Panc1 (cell line): ENCODE measurements around the gene C3orf70.

ENCODE experiments used
- POLR2AphosphoS5 ChIP-seq: IDR thresholded peaks from 2 replicates; pipeline ENCODE4 v1.6.1; 2012; ENCODE audit warnings: mild to moderate bottlenecking, low read depth, low read length, moderate library complexity
- SIN3A ChIP-seq: IDR thresholded peaks from 2 replicates; pipeline ENCODE4 v1.6.1; 2012; ENCODE audit warnings: low read depth, mild to moderate bottlenecking, low read length, moderate library complexity, borderline replicate concordance; ENCODE audit not compliant: insufficient read depth
- TF ChIP-seq, protein P1 (sequence below): fragments of 450-650 bp; IDR thresholded peaks from 2 replicates; pipeline ENCODE4 v1.5.1; 2017; ENCODE audit warnings: mild to moderate bottlenecking
- TF ChIP-seq, protein P2 (sequence below), 2 experiments: IDR thresholded peaks; 2 replicates each; pipeline ENCODE4 v1.6.1; 2011 to 2012; ENCODE audit warnings: low read depth in 2 of 2, control low read depth in 1 of 2, low read length in 1 of 2, mild to moderate bottlenecking in 1 of 2, moderate library complexity in 1 of 2; ENCODE audit not compliant: insufficient read depth in 1 of 2

DNA sequence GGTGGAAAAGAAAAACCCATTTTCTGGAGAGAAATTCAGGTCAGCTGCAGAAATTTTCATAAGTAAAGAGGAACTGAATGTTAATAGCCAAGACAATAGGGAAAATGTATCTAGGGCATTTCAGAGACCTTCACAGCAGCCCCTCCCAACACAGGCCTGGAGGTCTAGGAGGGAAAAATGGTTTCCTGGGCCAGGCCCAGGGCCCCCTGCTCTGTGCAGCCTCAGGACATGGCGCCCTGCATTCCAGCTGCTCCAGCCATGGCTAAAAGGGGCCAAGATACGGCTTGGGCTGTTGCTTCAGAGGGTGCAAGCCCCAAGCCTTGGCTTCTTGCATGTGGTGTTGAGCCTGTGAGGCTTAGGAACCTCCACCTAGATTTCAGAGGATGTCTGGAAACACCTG is 92.2 kb downstream of the C3orf70 start:
- TF ChIP-seq, protein P1, sequence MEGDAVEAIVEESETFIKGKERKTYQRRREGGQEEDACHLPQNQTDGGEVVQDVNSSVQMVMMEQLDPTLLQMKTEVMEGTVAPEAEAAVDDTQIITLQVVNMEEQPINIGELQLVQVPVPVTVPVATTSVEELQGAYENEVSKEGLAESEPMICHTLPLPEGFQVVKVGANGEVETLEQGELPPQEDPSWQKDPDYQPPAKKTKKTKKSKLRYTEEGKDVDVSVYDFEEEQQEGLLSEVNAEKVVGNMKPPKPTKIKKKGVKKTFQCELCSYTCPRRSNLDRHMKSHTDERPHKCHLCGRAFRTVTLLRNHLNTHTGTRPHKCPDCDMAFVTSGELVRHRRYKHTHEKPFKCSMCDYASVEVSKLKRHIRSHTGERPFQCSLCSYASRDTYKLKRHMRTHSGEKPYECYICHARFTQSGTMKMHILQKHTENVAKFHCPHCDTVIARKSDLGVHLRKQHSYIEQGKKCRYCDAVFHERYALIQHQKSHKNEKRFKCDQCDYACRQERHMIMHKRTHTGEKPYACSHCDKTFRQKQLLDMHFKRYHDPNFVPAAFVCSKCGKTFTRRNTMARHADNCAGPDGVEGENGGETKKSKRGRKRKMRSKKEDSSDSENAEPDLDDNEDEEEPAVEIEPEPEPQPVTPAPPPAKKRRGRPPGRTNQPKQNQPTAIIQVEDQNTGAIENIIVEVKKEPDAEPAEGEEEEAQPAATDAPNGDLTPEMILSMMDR = no peak
- TF ChIP-seq POLR2AphosphoS5 = no peak
- no peak for TF ChIP-seq SIN3A
- TF ChIP-seq, protein P2, sequence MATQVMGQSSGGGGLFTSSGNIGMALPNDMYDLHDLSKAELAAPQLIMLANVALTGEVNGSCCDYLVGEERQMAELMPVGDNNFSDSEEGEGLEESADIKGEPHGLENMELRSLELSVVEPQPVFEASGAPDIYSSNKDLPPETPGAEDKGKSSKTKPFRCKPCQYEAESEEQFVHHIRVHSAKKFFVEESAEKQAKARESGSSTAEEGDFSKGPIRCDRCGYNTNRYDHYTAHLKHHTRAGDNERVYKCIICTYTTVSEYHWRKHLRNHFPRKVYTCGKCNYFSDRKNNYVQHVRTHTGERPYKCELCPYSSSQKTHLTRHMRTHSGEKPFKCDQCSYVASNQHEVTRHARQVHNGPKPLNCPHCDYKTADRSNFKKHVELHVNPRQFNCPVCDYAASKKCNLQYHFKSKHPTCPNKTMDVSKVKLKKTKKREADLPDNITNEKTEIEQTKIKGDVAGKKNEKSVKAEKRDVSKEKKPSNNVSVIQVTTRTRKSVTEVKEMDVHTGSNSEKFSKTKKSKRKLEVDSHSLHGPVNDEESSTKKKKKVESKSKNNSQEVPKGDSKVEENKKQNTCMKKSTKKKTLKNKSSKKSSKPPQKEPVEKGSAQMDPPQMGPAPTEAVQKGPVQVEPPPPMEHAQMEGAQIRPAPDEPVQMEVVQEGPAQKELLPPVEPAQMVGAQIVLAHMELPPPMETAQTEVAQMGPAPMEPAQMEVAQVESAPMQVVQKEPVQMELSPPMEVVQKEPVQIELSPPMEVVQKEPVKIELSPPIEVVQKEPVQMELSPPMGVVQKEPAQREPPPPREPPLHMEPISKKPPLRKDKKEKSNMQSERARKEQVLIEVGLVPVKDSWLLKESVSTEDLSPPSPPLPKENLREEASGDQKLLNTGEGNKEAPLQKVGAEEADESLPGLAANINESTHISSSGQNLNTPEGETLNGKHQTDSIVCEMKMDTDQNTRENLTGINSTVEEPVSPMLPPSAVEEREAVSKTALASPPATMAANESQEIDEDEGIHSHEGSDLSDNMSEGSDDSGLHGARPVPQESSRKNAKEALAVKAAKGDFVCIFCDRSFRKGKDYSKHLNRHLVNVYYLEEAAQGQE (IDR thresholded peaks at IDR 0.05; ENCODE audit: insufficient read depth in 1 of 2, low read depth in 2 of 2, low read length in 1 of 2) = no peak
